Left lobe of liver (tissue), 2 donors: ENCODE data around the gene TOP2A. TPM values are rescaled to one million over a fixed set of nuclear protein-coding genes. Genes with fewer than 3 reads are reported as not detected.

Experiments
- ATAC-seq: fragments of 200-7000 bp; cut with Tn5 transposase; one replicate; pipeline ENCODE4 v1.9.1; 2020; ENCODE audit warnings: mild to moderate bottlenecking, moderate library complexity
- DNase-seq: peaks from one replicate; pipeline ENCODE4 v3.0.0-alpha.2; 2020; ENCODE audit warnings: low spot score
- total RNA-seq: library from RNA; stranded (reverse); gene quantifications from one replicate; pipeline ENCODE4 v1.2.1, GENCODE V29; 2021
- donor health status: DM: no; HTN: no; CAD: no; lungs with moderate emphysema.
- donor health status: DM: no; HTN: yes; CAD: no.

Gene TOP2A
- total RNA-seq, 1 donor from 2014 or later = 1.8 TPM

DNA sequence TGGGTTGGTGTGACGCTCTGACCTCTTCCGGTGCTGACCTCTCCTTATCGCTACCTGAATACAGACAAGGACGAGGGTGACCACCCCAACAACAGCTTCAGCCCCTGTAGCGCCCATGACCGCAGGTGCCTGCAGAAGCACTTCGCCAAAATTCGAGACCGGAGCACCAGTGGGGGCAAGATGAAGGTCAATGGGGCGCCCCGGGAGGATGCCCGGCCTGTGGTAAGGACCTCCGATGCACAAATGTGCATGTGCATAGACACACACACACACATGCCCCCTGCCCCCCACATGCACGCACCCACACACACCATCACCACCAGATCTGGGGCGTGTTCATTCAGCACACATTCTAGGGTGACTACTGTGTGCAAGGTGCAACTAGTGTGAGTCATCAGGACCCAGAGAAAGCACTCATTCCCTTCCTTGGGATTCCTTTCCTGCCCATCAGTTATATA lies 35.3 kb upstream of the TOP2A start:
- peak; percentile 49 for DNase-seq
- no peak for ATAC-seq

DNA sequence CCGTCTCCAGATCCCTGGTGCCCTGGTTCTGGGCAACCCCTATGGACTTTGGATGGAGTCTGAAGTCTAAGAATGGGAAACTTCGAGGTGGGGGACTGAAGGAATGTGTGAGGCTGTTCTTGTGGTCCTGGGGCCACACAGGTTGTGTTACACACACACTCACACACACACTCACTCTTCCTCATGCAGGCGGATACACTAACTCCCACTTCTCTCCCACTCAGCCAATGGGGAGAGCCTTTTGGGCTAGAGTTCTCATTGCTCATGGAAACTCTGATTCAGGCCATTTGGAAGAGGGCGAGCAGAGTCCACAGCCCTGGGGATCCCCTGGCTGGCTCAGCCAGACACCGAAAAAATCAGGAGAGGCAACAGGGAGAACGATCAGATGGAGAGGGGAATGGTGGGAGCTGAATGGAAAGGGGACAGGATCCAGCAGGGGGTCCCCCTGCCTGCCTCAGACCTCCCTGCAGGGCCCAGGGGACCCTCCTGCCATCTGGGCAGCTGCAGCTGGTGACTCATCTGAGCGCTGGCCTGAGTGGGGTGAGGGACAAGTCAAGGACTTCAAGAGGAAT lies 34.6 kb upstream of the TOP2A start:
- no peak for ATAC-seq
- DNase-seq = peak; percentile 51

DNA sequence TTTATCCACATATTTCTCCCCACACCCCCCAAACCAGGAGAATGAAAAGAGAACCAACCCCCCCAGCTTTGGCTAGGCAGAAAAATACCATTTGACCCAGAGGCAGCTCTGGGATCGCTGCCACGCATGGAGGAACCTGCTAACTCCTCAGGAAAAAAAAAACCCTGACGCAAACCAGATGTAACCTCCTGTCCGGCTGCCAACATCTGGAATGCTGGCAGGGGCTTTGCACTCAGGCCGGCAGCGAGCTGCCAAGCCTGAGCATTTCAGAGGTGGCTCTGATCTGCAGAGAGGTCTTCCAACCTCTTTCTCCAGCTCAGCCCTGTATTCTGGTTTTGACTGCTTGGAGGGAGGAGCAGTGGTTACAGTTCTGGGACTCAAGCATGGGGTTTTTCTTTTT lies 33.7 kb upstream of the TOP2A start:
- ATAC-seq = peak; percentile 6

DNA sequence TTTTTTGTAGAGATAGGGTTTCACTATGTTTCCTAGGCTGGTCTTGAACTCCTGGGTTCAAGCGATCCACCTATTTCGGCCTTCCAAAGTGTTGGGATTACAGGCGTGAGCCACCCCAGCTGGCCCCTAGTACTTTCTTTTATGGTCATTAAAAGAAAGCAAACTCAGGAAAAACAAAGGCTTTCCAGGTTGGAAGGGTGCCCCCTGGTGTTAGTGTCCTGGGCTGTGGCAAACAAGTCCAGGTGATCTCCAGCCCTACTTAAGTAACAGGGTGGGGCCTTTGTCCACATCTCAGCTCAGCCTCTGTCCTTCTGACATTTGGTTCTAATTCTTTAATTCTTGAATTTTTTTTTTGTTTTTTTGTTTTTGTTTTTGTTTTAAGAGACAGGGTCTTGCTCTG lies 32.5 kb upstream of the TOP2A start:
- ATAC-seq (no peak), DNase-seq (peak; percentile 71)

More for the DNA sequence above, 33.7 kb upstream of the TOP2A start:
- DNase-seq = peak; percentile 92

DNA sequence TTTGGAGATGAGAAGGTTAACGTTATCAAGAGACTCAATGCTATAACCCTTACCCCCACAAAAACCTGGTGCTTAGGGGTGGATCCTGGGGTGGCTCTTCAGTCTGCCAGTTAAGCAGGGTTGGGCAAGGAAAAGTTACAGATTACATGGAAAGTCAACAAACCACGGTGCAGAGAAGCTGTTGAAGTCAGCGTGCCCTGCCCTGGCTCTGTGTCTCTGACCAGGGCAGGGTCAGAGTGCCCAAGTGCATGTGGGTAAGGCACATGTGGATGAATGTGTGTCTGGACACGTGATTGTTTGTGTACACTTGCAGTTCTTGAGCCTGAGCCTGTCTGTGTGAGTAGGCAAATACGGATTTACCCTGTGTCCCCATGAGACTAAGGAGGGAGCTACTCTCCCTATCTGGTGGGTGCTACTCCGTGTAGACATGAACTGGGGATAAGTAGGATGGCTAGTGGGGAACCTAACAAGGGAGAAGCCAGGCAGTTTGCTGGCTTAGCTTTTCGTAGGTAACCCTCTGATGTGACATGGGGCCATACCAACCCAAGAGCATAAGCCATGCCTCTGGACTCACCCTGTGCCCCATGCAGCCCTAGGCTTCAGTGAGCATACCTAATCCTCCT lies 31.1 kb upstream of the TOP2A start:
- ATAC-seq (peak; percentile 44), DNase-seq (peak; percentile 95)

DNA sequence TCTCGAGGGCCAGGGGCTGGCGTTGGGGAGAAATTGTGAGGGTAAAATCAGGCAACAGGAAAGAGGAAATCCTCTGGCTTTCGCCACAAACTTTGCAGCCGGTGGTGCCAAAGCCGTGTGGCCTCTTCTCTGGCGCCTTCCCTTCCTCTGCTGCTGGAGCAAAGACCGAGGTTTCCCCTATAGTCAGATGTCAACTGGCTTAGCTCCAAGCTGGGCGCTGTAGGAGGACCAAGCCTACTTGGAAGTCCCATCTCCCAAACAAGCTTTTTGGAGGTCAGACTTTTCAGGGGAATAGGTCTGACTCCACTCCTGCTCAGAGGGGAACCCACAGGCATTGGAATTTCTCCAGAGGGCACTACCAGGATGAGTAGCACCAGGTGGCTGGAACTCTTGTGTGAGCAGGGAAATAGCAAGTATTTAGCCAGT lies 30.5 kb upstream of the TOP2A start:
- DNase-seq (peak; percentile 86), ATAC-seq (peak; percentile 14)

DNA sequence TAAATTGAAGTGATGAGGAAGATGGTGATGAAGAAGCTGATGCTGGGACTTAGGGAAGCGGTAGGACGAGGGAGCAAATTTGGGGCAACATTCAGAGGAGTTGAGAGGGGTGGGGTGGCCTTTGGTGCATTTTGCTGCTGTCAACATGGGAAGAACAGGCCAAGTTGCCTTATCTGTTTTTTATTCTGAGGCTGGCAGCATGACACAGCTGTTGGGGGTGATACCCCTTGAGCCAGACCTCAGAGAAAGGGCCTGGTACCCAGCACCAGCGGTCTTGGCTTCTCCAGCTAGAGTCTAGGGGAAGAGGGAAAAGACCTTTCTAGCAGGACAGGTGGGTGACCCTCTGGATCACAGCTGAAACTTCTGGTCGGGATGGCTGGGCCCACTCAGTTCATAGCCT lies 30.1 kb upstream of the TOP2A start:
- DNase-seq = no peak
- ATAC-seq = no peak

DNA sequence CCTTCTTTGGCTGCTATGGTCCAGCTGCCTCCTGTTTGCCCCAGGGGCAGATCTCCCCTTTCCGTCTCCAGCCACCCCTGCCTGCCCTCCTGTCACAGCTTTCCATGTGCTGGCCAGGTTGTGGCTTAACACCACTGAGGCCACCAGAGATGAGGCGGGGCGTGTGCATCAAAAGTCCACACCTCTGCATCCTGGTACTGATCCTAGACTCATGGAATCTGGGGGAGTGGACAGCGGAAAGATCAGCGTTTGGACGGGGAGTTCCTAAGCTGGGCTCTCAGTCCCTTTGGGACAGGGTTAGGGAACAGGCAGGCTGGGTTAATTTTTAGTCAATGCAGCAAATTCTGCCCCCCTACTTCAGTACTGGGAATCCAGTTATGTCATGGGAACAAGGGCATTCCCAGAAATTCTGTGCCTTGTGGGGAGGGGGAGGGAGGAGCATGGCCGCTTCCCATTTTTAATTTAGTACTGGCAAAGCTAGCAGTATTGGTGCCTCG lies 29.5 kb upstream of the TOP2A start:
- DNase-seq (peak; percentile 94), ATAC-seq (peak; percentile 47)

DNA sequence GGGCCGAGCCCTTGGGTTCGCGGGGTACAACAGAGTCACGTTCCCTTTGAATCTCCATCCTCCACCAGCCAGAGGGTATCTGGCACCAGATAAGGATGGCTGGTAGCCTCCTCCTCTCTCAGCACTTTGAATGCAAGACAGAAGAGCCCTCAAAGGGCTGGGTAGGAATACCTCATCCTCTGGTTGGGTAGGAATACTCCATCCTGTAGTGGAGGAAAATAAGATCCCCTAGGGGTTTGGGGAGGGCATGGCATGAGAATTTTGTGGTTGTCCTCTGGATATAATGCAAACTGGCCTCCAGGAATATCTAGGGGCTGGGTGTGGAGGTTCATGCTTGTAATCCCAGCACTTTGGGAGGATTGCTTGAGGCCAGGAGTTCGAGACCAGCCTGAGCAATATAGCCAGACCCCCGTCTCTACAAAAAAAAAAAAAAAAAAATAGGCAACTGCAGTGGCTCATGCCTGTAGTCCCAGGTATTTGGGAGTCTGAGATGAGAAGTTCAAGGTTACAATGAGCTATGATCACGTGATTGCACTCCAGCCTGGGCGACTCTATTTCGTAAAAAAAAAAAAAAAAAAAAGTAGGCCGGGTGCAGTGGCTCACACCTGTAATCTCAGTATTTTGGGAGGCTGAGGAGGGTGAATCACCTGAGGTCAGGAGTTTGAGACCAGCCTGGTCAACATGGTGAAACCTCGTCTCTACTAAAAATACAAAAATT lies 28.2 kb upstream of the TOP2A start:
- DNase-seq = peak; percentile 51
- no peak for ATAC-seq

DNA sequence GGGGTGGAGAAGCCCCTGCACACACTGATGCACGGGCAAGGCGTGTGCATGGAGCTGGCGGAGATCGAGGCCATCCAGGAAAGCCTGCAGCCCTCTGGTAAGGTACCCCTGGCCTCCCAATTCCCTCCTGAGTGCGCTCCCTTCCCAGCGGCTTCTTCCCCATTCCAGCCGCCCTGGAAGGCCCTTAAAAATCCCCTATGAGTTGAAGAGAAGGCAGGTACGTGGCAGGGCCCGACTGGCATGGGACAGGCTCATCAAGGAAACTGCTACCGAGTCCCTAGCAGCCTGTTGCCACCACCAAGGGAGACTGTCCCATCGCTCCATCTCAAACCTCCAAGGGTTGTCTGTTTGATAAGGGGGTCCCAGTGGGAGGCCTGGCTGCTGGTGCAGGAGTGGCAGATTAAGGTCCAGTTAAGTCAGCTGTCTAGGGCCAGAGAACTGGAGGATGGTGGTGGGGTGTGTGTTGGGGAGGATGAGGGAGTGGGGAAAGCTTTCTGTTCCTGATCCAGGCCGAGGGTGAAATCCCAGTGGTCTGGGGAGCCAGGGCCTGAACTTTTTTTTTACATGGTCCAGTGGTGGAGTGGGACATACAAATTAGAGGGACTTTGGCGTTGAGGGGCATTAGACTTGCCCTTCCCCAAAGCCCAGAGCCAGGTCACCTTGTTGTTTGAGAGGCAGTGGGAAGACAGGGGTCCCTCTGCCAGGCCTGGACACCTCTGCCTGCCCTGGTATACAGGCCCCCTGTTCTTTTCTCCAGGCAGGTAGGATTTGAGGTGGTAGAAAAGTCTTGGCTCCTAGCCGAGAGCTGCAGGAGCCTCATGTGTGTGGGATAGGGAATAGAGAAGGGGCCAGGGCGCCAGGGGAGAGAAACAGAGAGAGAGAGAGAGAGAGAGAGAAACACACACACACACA lies 26.5 kb upstream of the TOP2A start:
- DNase-seq (no peak), ATAC-seq (no peak)

DNA sequence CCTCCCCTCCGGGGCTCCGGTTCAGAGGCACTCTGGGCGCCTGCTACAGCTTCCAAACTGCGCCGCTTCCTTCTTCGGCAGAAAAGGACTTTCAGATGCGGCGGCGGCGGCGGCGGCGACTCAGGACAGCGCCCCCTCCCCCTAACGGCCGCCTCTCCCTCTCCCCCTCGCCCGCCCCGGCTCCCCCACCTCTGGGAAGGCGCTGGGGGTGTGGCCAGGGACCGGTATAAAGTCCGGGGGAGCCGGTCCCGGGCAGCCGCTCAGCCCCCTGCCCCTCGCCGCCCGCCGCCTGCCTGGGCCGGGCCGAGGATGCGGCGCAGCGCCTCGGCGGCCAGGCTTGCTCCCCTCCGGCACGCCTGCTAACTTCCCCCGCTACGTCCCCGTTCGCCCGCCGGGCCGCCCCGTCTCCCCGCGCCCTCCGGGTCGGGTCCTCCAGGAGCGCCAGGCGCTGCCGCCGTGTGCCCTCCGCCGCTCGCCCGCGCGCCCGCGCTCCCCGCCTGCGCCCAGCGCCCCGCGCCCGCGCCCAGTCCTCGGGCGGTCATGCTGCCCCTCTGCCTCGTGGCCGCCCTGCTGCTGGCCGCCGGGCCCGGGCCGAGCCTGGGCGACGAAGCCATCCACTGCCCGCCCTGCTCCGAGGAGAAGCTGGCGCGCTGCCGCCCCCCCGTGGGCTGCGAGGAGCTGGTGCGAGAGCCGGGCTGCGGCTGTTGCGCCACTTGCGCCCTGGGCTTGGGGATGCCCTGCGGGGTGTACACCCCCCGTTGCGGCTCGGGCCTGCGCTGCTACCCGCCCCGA lies 25.7 kb upstream of the TOP2A start, which contains the start of gene IGFBP4:
IGFBP4 (plus strand) TSS at position 255 of the 792 bp plus-strand sequence; CDS start at position 541, 286 bp downstream.
- ATAC-seq = peak; percentile 62

DNA sequence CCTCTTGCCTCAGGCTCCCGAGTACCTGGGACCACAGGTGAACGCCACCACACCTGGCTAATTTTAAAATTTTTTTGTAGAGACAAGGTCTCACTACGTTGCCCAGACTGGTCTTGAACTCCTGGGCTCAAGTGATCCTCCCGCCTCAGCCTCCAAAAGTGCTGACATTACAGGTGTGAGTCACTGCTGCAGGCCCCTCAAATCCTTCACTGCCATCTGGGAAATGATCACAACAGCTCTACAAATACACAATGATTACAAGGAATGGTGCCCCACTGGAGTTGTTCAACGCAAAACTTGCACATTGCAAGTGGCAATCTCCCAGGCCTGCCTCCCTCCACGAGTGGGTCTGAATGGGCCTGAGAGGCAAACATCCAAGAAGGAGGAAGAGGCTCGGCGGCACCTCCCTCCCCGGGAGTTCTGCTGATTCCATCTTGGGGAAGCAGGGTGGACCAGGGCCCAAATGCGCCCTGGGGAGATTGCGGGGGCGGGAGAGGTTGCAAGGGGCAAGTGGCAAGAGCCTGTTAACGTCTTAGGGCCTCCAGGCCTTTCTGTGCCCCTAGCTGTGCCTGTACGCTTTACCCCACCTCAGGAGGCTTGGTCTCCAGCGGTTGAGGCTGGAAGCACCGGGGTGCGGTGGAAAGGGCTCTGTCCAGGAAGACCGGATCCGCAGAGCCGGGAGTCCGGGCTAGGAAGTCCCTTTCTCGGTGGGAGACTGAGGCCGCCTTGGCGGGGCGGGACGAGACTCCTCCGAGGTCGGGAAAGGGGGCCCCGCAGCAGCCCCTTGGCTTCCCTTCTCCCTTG lies 24.9 kb upstream of the TOP2A start:
- ATAC-seq = peak; percentile 2
- DNase-seq = no peak

More for the DNA sequence above, 25.7 kb upstream of the TOP2A start, which contains the start of gene IGFBP4:
- peak; percentile 88 for DNase-seq

DNA sequence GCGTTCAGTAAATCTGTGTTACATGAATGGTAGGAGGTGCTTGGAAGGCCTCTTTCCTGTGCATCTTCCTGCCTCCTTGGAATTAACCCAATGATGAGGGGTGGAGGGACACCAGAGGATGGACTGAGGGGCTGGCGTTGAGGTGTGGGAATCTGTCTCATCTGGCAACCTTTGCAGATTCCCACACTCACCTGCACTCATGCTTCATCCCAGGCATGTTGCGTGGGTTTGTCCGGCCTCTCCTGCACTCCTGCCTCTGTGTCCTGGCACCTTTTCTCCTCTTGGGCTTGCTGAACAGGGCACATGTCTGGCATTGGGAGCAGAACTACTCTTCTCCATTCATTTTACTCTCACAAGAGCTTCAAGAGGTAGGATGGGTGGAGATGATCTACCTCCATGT lies 22.5 kb upstream of the TOP2A start:
- DNase-seq = no peak
- no peak for ATAC-seq

DNA sequence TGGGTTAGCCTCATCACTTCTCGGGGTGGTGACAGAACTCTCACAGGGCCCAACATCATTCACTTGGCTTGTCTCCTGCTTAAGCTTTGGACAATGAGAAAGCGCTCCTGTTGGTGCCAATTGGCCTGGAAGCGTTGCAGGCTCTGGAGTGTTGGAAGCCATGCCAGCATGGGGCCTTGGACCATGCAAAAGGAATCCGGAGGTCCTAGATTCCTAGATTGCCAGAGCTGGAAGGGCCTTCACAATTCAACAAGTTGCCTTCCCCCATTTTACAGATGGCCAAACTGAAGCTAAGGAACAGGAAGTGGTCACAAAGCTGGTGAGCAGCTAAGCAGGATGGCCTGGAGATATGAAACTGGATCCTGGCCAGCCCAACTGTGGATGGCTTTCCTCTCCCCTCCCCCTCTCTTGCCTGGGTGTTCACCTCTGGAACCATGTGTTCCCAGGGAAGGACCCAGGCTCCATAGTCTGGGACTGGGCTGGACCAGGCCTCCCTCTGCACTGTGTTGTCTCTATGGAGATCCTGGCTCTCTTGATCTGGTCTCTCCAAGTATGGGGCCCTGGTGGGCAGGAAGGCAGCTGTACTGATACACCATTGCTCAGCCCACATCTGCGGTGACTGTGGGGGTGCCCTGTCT lies 19.5 kb upstream of the TOP2A start:
- no peak for ATAC-seq
- DNase-seq = no peak

DNA sequence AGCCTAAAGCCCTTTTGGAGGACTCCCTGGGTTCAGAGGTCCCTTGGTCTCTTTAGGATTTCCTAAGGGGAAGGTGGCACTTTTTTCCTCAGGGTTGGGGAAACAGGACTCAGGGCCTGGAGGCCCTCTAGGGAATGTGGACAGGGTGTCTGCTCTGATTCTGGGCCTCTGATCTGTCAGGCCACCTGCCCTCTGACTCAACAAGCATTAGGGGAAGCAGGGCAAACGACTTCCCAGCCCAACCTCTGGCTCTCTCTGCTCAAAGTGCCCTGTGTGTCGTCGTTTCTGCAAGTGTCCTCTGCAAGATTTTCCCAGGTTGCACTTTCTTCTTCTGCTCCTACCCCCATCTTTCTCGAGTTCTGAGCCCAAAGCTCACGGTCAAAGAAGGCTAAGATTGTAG lies 18.9 kb upstream of the TOP2A start:
- ATAC-seq = no peak

DNA sequence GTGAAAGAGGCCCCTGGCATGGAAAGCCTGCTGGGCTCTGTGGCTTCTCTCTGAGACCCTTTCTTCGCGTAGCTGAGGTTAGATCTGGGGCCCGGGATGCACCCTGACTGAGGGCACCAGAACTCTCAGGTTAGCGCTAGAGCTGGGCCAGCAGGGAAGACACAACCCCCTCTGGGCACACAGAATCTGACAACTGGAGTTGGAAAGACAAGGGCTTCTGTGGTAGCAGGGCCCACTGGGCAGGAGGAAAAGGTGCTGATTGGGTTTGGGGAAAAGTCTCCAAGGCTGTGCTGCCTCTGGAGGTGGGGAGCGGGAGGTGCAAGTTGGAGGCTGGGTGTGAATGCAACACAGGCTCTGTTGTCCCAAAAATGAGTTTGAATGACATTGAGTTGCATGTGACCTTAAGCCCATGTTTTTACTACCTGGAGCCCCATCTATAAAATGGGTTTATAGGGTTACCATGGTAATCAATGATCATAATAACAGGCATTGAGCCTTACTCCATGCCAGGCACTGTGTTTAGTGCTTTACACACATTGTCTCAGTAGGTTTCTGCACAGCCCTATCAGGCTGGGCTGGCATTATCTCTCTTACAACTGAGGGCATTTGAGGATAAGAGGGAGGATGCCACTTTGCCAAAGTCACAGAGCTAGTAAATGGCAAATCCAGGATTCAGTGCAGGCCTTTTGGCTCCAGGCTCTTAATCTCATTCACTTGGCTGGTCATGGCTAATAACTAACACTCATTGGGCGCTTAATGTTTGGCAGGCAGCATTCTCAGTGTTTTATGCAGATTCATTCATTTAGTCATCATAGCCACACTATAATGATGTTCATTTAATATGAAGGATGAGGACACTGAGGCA lies 16.1 kb upstream of the TOP2A start:
- DNase-seq (peak; percentile 43), ATAC-seq (peak; percentile 79)

More for the DNA sequence above, 18.9 kb upstream of the TOP2A start:
- DNase-seq = no peak

DNA sequence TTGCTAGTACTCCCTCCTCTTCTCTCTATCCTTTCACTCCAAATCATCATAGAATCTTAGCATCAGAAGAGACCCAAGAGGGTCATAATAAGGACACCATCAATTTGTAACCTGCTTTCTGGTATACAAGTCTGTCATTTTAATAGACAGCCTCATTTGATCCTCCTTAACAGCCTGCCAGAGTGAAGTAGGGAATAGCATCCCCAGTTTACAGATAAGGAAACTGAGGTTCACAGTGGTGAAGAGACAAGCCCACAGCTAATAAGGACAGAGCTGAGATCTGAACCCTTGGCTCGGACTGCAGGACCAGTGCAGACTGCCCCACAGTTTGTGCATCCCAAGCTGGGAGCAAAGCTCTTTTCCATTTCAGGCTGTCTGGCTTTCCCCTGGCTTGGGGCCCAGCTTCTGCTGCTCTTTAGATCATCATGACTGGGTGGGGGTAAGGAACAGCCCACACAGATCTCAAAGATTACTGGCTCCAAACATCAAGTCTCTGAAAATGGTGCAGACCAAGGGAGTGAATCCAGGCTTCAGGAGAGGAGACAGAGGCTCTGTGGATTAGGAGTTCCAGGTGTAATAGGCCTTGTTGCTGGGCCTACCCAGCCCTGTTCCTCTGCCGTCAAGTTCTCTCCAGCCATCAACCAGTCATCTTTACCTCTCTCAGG lies 15.3 kb upstream of the TOP2A start:
- DNase-seq = peak; percentile 40

More for the DNA sequence above, 15.3 kb upstream of the TOP2A start:
- no peak for ATAC-seq
